Neural cell (in vitro differentiated cells): ENCODE data around the gene SALL4. TPM values are rescaled to one million over a fixed set of nuclear protein-coding genes. Genes with fewer than 3 reads are reported as not detected.
"Not testable (repeated sequence)": the region's sequence is repeated elsewhere in the genome, so short reads cannot be mapped to it uniquely, and the experiment has no call there.

Experiments used
- H2AFZ ChIP-seq: fragments of 200-600, 300-800 bp; sonication (generic), shearing (Covaris generic); 2 replicates; pipeline ENCODE4 v1.6.0; 2014; ENCODE audit warnings: low read depth, mild to moderate bottlenecking, antibody characterized with exemption, low read length, moderate library complexity
- H3F3A ChIP-seq: fragments of 200-600 bp; shearing (Covaris generic); 2 replicates; pipeline ENCODE4 v1.6.1; 2016; ENCODE audit warnings: mild to moderate bottlenecking, moderate library complexity, mixed read lengths, antibody characterized with exemption, low read length; ENCODE audit not compliant: insufficient read depth, poor library complexity, severe bottlenecking
- H3K27ac ChIP-seq: fragments of 200-600, 300-800 bp; sonication (generic), shearing (Covaris generic); 2 replicates; pipeline ENCODE4 v1.5.1; 2014; ENCODE audit warnings: mild to moderate bottlenecking, low read length, moderate library complexity
- H3K27me3 ChIP-seq: fragments of 300-800, 200-600 bp; sonication (generic), shearing (Covaris generic); 2 replicates; pipeline ENCODE4 v1.6.0; 2014; ENCODE audit warnings: mild to moderate bottlenecking, low read depth, low read length, moderate library complexity; ENCODE audit not compliant: insufficient read depth
- H3K36me3 ChIP-seq: fragments of 300-800, 200-600 bp; sonication (generic), shearing (Covaris generic); 2 replicates; pipeline ENCODE4 v1.5.1; 2014; ENCODE audit warnings: mild to moderate bottlenecking, antibody characterized with exemption, low read length, moderate library complexity; ENCODE audit not compliant: insufficient read depth
- H3K4me2 ChIP-seq: fragments of 300-800, 200-600 bp; sonication (generic), shearing (Covaris generic); 2 replicates; pipeline ENCODE4 v1.6.0; 2014; ENCODE audit warnings: mild to moderate bottlenecking, low read length
- H3K4me3 ChIP-seq: fragments of 300-800, 200-600 bp; sonication (generic), shearing (Covaris generic); 2 replicates; pipeline ENCODE4 v1.5.1; 2014; ENCODE audit warnings: mild to moderate bottlenecking, low read length, moderate library complexity
- H3K79me2 ChIP-seq: fragments of 200-600 bp; shearing (Covaris generic); replicated peaks from 2 replicates; pipeline ENCODE4 v1.6.0; 2014; ENCODE audit warnings: mild to moderate bottlenecking, low read length, moderate library complexity; ENCODE audit not compliant: insufficient read depth
- H3K9ac ChIP-seq: fragments of 300-800, 200-600 bp; sonication (generic), shearing (Covaris generic); 2 replicates; pipeline ENCODE4 v1.6.1; 2016; ENCODE audit warnings: mild to moderate bottlenecking, low read length, mixed read lengths
- H3K9me2 ChIP-seq: fragments of 200-600 bp; shearing (Covaris generic); 2 replicates; pipeline ENCODE4 v1.6.1; 2016; ENCODE audit warnings: mild to moderate bottlenecking, low read length, mixed read lengths; ENCODE audit not compliant: insufficient read depth
- H3K9me3 ChIP-seq: fragments of 200-600, 300-800 bp; sonication (generic), shearing (Covaris generic); 2 replicates; pipeline ENCODE4 v1.6.1; 2016; ENCODE audit warnings: mild to moderate bottlenecking, mixed run types, low read length, moderate library complexity, mixed read lengths
- H4K20me1 ChIP-seq: fragments of 200-600 bp; shearing (Covaris generic); 2 replicates; pipeline ENCODE4 v1.6.1; 2016; ENCODE audit warnings: mild to moderate bottlenecking, mixed run types; ENCODE audit not compliant: insufficient read depth
- CTCF ChIP-seq: fragments of 450-650 bp; IDR thresholded peaks from 2 replicates; pipeline ENCODE4 v1.5.1; 2014; ENCODE audit warnings: antibody characterized with exemption, mild to moderate bottlenecking, moderate library complexity; ENCODE audit not compliant: poor library complexity, severe bottlenecking
- EP300 ChIP-seq: fragments of 450-650 bp; conservative IDR thresholded peaks from 2 replicates; pipeline ENCODE4 v1.6.1; 2014; ENCODE audit warnings: antibody characterized with exemption, mild to moderate bottlenecking, moderate library complexity; ENCODE audit not compliant: poor library complexity, severe bottlenecking
- EZH2 ChIP-seq: fragments of 200-600, 300-800 bp; shearing (Covaris generic), sonication (generic); IDR thresholded peaks from 2 replicates; pipeline ENCODE4 v1.6.1; 2014; ENCODE audit warnings: antibody characterized with exemption, low read length, borderline replicate concordance, mild to moderate bottlenecking; ENCODE audit not compliant: insufficient read depth, poor library complexity, severe bottlenecking
- MXI1 ChIP-seq: fragments of 450-650 bp; conservative IDR thresholded peaks from 2 replicates; pipeline ENCODE4 v1.6.1; 2014; ENCODE audit warnings: antibody characterized with exemption, mild to moderate bottlenecking; ENCODE audit not compliant: poor library complexity, severe bottlenecking
- POLR2AphosphoS5 ChIP-seq: IDR thresholded peaks from 2 replicates; pipeline ENCODE4 v1.6.1; 2012
- RAD21 ChIP-seq: fragments of 450-650 bp; conservative IDR thresholded peaks from 2 replicates; pipeline ENCODE4 v1.6.1; 2014; ENCODE audit warnings: antibody characterized with exemption, mild to moderate bottlenecking, moderate library complexity
- REST ChIP-seq: IDR thresholded peaks from 2 replicates; pipeline ENCODE4 v1.6.1; 2012; ENCODE audit warnings: borderline replicate concordance
- SMC3 ChIP-seq: fragments of 450-650 bp; conservative IDR thresholded peaks from 2 replicates; pipeline ENCODE4 v1.6.1; 2014; ENCODE audit warnings: antibody characterized with exemption, mild to moderate bottlenecking, moderate library complexity; ENCODE audit not compliant: poor library complexity
- TAF1 ChIP-seq: IDR thresholded peaks from 2 replicates; pipeline ENCODE4 v1.6.1; 2012; ENCODE audit warnings: low read depth
- polyA plus RNA-seq: library from polyadenylated mRNA; depleted of rRNA; stranded (reverse); fragments of >200 nt; gene quantifications from 2 replicates; pipeline ENCODE4 v1.2.3, GENCODE V29; 2014

SALL4 gene
- polyA plus RNA-seq, 1 donor from 2014 or later, result 1.4 TPM

GRCh38 chr20:51765381-51765780 lies 36.9 kb downstream of the SALL4 start:
- H3K36me3 ChIP-seq, H3K9me2 ChIP-seq, H2AFZ ChIP-seq: not testable (repeated sequence)

GRCh38 chr20:51763965-51764602 lies 38.2 kb downstream of the SALL4 start:
- Histone ChIP-seq H2AFZ (no peak overlapping the region), H3K36me3 (no peaks in the 10 kb centered on the region), H3K79me2 (peaks cover 34% of the 10 kb centered on the region), H3K4me2 (no peak overlapping the region), H3K27me3 (no peaks in the 10 kb centered on the region), H3K9me3 (no peaks in the 10 kb centered on the region), H3K9ac (no peak overlapping the region), H3K27ac (no peak overlapping the region), H3K9me2 (no peaks in the 10 kb centered on the region), H3F3A (no peaks in the 10 kb centered on the region), H3K4me3 (no peak overlapping the region), H4K20me1 (no peaks in the 10 kb centered on the region)
- TF ChIP-seq MXI1 (no peak), TAF1 (no peak), REST (no peak), EZH2 (no peak), SMC3 (no peak), CTCF (no peak), RAD21 (no peak), EP300 (no peak), POLR2AphosphoS5 (no peak)

More at GRCh38 chr20:51765381-51765780, 36.9 kb downstream of the SALL4 start:
- not testable (repeated sequence) for H3K27ac ChIP-seq, H3K4me3 ChIP-seq, H4K20me1 ChIP-seq, H3K9ac ChIP-seq, H3K4me2 ChIP-seq, H3K9me3 ChIP-seq, H3K27me3 ChIP-seq, H3F3A ChIP-seq
- peaks cover 26% of the 10 kb centered on the region for H3K79me2 ChIP-seq
